T-helper 2 cell treated with Interferon-gamma antibody and Interleukin-4, amounts not matched to agents 100 ng/mL and 5 ng/mL, for 36 hours (primary cell): Measurements from ENCODE around the gene POLR1H. TPM values are rescaled to one million over a fixed set of nuclear protein-coding genes. Genes with fewer than 3 reads are reported as not detected.

Source experiments
- intact Hi-C: fragments of 100-400 bp; cut with micrococcal nuclease; formaldehyde crosslinking; loops from one replicate; pipeline ENCODE4 v1.15.1; 2023
- total RNA-seq: library from RNA; stranded (reverse); gene quantifications from 2 replicates; pipeline ENCODE4 v1.2.3, GENCODE V29; 2022

Gene POLR1H
- total RNA-seq, 1 donor from 2014 or later: 69.6 TPM

- intact Hi-C loops: loop anchor here (1.0 to 10.0 kb wide), 6 partner anchors 87 to 655 kb away; partner anchors contain the start of genes HLA-A and MDC1
Observed at GRCh38 chr6:30061858-30062458, 893 bp downstream of the POLR1H start.

GRCh38 chr6:30062471-30063178, 1.6 kb downstream of the POLR1H start:
- intact Hi-C loops: loop anchor here (5.0 to 10.0 kb wide), 5 partner anchors 88 to 655 kb away; partner anchors contain the start of gene MDC1

- intact Hi-C loops: loop anchor here (5.0 to 10.0 kb wide), 5 partner anchors 89 to 654 kb away; partner anchors contain the start of gene MDC1
Observed at GRCh38 chr6:30063315-30063714, 2.2 kb downstream of the POLR1H start.

- intact Hi-C loops: loop anchor here (2.0 to 10.0 kb wide), 4 partner anchors 36 to 361 kb away; partner anchors contain the start of gene TRIM39
Observed at GRCh38 chr6:30066082-30066481, 5.0 kb downstream of the POLR1H start.

- intact Hi-C loops: loop anchor here (1.0 to 10.0 kb wide), 5 partner anchors 35 to 362 kb away; partner anchors contain the start of genes TRIM26 and TRIM39
Observed at GRCh38 chr6:30066577-30067459, 5.8 kb downstream of the POLR1H start, which contains the start of gene PPP1R11. PPP1R11 (plus strand) TSS chr6:30067198; CDS start chr6:30067411, 213 bp downstream.

- intact Hi-C loops: loop anchor here (1.0 to 10.0 kb wide), 5 partner anchors 35 to 363 kb away; partner anchors contain the start of genes TRIM26 and TRIM39
Observed at GRCh38 chr6:30067460-30068139, 6.5 kb downstream of the POLR1H start.

GRCh38 chr6:30071081-30071818, 10.2 kb downstream of the POLR1H start:
- intact Hi-C loops: no loop called here

GRCh38 chr6:30071858-30072257, 10.8 kb downstream of the POLR1H start:
- intact Hi-C loops: no loop called here

GRCh38 chr6:30073489-30074235, 12.6 kb downstream of the POLR1H start:
- intact Hi-C loops: no loop called here

GRCh38 chr6:30074331-30075093, 13.4 kb downstream of the POLR1H start:
- intact Hi-C loops: no loop called here

- intact Hi-C loops: no loop called here
Observed at GRCh38 chr6:30075094-30075789, 14.2 kb downstream of the POLR1H start, which contains the start of gene RNF39. RNF39 (minus strand) TSS chr6:30075769; CDS start chr6:30075585, 184 bp downstream.

- intact Hi-C loops: no loop called here
Observed at GRCh38 chr6:30075790-30076732, 15.0 kb downstream of the POLR1H start.

GRCh38 chr6:30077218-30077617, 16.2 kb downstream of the POLR1H start:
- intact Hi-C loops: no loop called here

GRCh38 chr6:30087876-30088275, 26.8 kb downstream of the POLR1H start:
- intact Hi-C loops: no loop called here

GRCh38 chr6:30091577-30092381, 30.7 kb downstream of the POLR1H start:
- intact Hi-C loops: no loop called here
